Testis (tissue), 3 donors: ENCODE measurements around the gene PCDHGC5. TPM values are rescaled to one million over a fixed set of nuclear protein-coding genes. Genes with fewer than 3 reads are reported as not detected.

Experiments used
- DNase-seq: peaks from one replicate; pipeline ENCODE4 v3.0.0-alpha.2; 2019
- H3K27ac ChIP-seq, 2 donors: fragments of 200-600 bp; sonication (generic); one replicate each; pipeline ENCODE4 v1.5.1; 2019
- H3K27me3 ChIP-seq: fragments of 200-600 bp; sonication (generic); one replicate; pipeline ENCODE4 v1.5.1; 2019
- H3K36me3 ChIP-seq: fragments of 200-600 bp; sonication (generic); one replicate; pipeline ENCODE4 v1.5.1; 2017; ENCODE audit warnings: low read depth; ENCODE audit errors: missing control alignments
- H3K4me1 ChIP-seq: fragments of 200-600 bp; sonication (generic); one replicate; pipeline ENCODE4 v1.5.1; 2019
- H3K4me3 ChIP-seq, 2 donors: fragments of 200-600 bp; sonication (generic); one replicate each; pipeline ENCODE4 v1.5.1; 2017 to 2019
- H3K9me3 ChIP-seq: fragments of 200-600 bp; sonication (generic); one replicate; pipeline ENCODE4 v1.5.1; 2017
- POLR2A ChIP-seq: fragments of 450-650 bp; IDR thresholded peaks from one replicate; pipeline ENCODE4 v1.6.1; 2017; ENCODE audit warnings: antibody characterized with exemption, mild to moderate bottlenecking, moderate library complexity
- WGBS, 2 donors: methylation state at CpG; one replicate each; pipeline ENCODE4 v1.1.5; 2018; 5-methylcytosine and 5-hydroxymethylcytosine counted together
- intact Hi-C: fragments of 100-400 bp; cut with DNase I; formaldehyde crosslinking; loops from one replicate; pipeline ENCODE4 v1.15.1; 2023; ENCODE audit warnings: low total_unique reads
- polyA plus RNA-seq: library from polyadenylated mRNA; stranded (reverse); fragments of 350-450 nt; fragmentation: Illumina TruSeq; extraction: RNeasy Lipid Tissue Mini Kit (QIAGEN cat#74804); gene quantifications from one replicate; pipeline ENCODE4 v1.2.3, GENCODE V29; 2014; ENCODE audit warnings: low read depth, low replicate concordance; ENCODE audit not compliant: insufficient read depth
- total RNA-seq, 2 donors: library from RNA; depleted of rRNA; stranded (reverse); fragments of >200 nt; gene quantifications; one replicate each; pipeline ENCODE4 v1.2.3, GENCODE V29; 2016
- TF ChIP-seq, protein P1 (sequence below), 3 experiments: fragments of 450-650 bp in 2 of 3; fragments of 200-600 bp in 1 of 3; sonication (generic) in 1 of 3; IDR thresholded peaks; one replicate each; pipeline ENCODE4 v1.5.1; 2016 to 2019; ENCODE audit warnings: antibody characterized with exemption in 3 of 3, mild to moderate bottlenecking in 2 of 3, moderate library complexity in 1 of 3

Gene PCDHGC5
- total and polyA plus RNA-seq, 3 donors from 2014 or later, result 0.50 to 5.4 (median 4.9) TPM

- DNase-seq, result peak; percentile 90
- Histone ChIP-seq H3K27me3 (no peaks in the 10 kb centered on the region), H3K4me3 (peak overlapping the region; percentile 54 to 63), H3K27ac (peak overlapping the region; percentile 67 to 88), H3K36me3 (no peaks in the 10 kb centered on the region), H3K9me3 (no peaks in the 10 kb centered on the region), H3K4me1 (peaks cover 9% of the 10 kb centered on the region)
- intact Hi-C loops, result loop anchor here (5.0 kb wide), 1 partner anchor 36 kb away; the partner anchor contains the start of gene PCDHGC3
- no peak for TF ChIP-seq POLR2A
- TF ChIP-seq, protein P1, sequence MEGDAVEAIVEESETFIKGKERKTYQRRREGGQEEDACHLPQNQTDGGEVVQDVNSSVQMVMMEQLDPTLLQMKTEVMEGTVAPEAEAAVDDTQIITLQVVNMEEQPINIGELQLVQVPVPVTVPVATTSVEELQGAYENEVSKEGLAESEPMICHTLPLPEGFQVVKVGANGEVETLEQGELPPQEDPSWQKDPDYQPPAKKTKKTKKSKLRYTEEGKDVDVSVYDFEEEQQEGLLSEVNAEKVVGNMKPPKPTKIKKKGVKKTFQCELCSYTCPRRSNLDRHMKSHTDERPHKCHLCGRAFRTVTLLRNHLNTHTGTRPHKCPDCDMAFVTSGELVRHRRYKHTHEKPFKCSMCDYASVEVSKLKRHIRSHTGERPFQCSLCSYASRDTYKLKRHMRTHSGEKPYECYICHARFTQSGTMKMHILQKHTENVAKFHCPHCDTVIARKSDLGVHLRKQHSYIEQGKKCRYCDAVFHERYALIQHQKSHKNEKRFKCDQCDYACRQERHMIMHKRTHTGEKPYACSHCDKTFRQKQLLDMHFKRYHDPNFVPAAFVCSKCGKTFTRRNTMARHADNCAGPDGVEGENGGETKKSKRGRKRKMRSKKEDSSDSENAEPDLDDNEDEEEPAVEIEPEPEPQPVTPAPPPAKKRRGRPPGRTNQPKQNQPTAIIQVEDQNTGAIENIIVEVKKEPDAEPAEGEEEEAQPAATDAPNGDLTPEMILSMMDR (IDR thresholded peaks at IDR 0.05), result no peak
- 2 to 6% methylated on average over 23 to 29 of the region's 29 CpGs for WGBS, 2 donors
These were observed 24.9 kb downstream of the PCDHGC5 start for GRCh38 chr5:141513627-141514329.

GRCh38 chr5:141514330-141515133, 25.7 kb downstream of the PCDHGC5 start:
- H3K27ac ChIP-seq, result peak overlapping the region; percentile 67 to 88
- no peaks in the 10 kb centered on the region for H3K36me3 ChIP-seq
- no peaks in the 10 kb centered on the region for H3K9me3 ChIP-seq
- 44 to 56% methylated on average over 4 to 6 of the region's 6 CpGs for WGBS, 2 donors
- TF ChIP-seq, protein P1 (IDR thresholded peaks at IDR 0.05), result no peak
- no peak for TF ChIP-seq POLR2A
- no peaks in the 10 kb centered on the region for H3K27me3 ChIP-seq
- DNase-seq, result no peak
- peaks cover 9% of the 10 kb centered on the region for H3K4me1 ChIP-seq
- intact Hi-C loops, result loop anchor here (5.0 kb wide), 1 partner anchor 37 kb away; the partner anchor contains the start of gene PCDHGC3
- no peak overlapping the region for H3K4me3 ChIP-seq

- Histone ChIP-seq H3K27me3 (no peaks in the 10 kb centered on the region), H3K27ac (peak overlapping the region in 1 of 2 donors; percentile 88), H3K4me1 (peaks cover 13% of the 10 kb centered on the region), H3K9me3 (no peaks in the 10 kb centered on the region), H3K36me3 (no peaks in the 10 kb centered on the region), H3K4me3 (no peak overlapping the region)
- intact Hi-C loops, result no loop called here
- 76 to 83% methylated on average over 3 of the region's 3 CpGs for WGBS, 2 donors
- TF ChIP-seq POLR2A, result no peak
- TF ChIP-seq, protein P1 (IDR thresholded peaks at IDR 0.05), result no peak
- DNase-seq, result no peak
These were observed 26.3 kb downstream of the PCDHGC5 start for GRCh38 chr5:141515141-141515540.

GRCh38 chr5:141515946-141516671, 27.2 kb downstream of the PCDHGC5 start:
- H3K36me3 ChIP-seq, result no peaks in the 10 kb centered on the region
- 75 to 92% methylated on average over 4 of the region's 4 CpGs for WGBS, 2 donors
- H3K27ac ChIP-seq, result peak overlapping the region in 1 of 2 donors; percentile 28
- no peak overlapping the region for H3K4me3 ChIP-seq
- H3K4me1 ChIP-seq, result peaks cover 21% of the 10 kb centered on the region
- H3K27me3 ChIP-seq, result no peaks in the 10 kb centered on the region
- no peaks in the 10 kb centered on the region for H3K9me3 ChIP-seq
- TF ChIP-seq POLR2A, result no peak
- TF ChIP-seq, protein P1 (IDR thresholded peaks at IDR 0.05), result no peak
- intact Hi-C loops, result no loop called here
- no peak for DNase-seq
